Activated T-cell treated with anti-CD3 and anti-CD28 coated beads, Interleukin-2, amount 50 U/mL, for 72 hours (primary cell): ENCODE results near the gene TAF6. TPM values are rescaled to one million over a fixed set of nuclear protein-coding genes. Genes with fewer than 3 reads are reported as not detected.

ENCODE experiments used
- ATAC-seq, 2 donors: fragments of 150-1000 bp; cut with Tn5 transposase; replicated peaks in 1 of 2; 2 replicates each; pipeline ENCODE4 v1.10.0; 2021; ENCODE audit warnings: moderate library complexity in 2 of 2, mild to moderate bottlenecking in 1 of 2
- DNase-seq, 2 donors: peaks; one replicate each; pipeline ENCODE4 v3.0.0; 2021 to 2022; ENCODE audit warnings: mixed read lengths in 1 of 2
- H3K27ac Mint-ChIP-seq: one replicate; pipeline ENCODE4 v1.8.0; 2022; ENCODE audit warnings: mild to moderate bottlenecking, moderate library complexity, mixed read lengths
- H3K27me3 Mint-ChIP-seq: one replicate; pipeline ENCODE4 v1.8.0; 2022; ENCODE audit warnings: low read depth, mixed read lengths
- H3K36me3 Mint-ChIP-seq, 2 donors: one replicate each; pipeline ENCODE4 v1.8.0; 2022; ENCODE audit warnings: mixed read lengths in 2 of 2, mild to moderate bottlenecking in 1 of 2; ENCODE audit not compliant: insufficient read depth in 2 of 2
- H3K4me1 Mint-ChIP-seq: one replicate; pipeline ENCODE4 v1.8.0; 2022; ENCODE audit warnings: low read depth, mixed read lengths
- H3K4me3 Mint-ChIP-seq, 2 donors: one replicate each; pipeline ENCODE4 v1.8.0; 2022; ENCODE audit warnings: mild to moderate bottlenecking in 2 of 2, mixed read lengths in 2 of 2, moderate library complexity in 2 of 2
- H3K9me3 Mint-ChIP-seq, 2 donors: one replicate each; pipeline ENCODE4 v1.8.0; 2022; ENCODE audit warnings: mixed read lengths in 2 of 2
- total RNA-seq, 2 donors: library from RNA; stranded (reverse); gene quantifications; one replicate each; pipeline ENCODE4 v1.2.3, GENCODE V29; 2022

The TAF6 gene
- total RNA-seq, 2 donors from 2014 or later: 76.7 to 88.1 TPM

- Mint-ChIP-seq H3K9me3 (no peaks in the 10 kb centered on the region), H3K4me3 (no peak overlapping the region), H3K4me1 (peaks cover 28% of the 10 kb centered on the region), H3K27me3 (no peaks in the 10 kb centered on the region), H3K27ac (no peak overlapping the region), H3K36me3 (peaks cover 17 to 33% of the 10 kb centered on the region in 2 donors)
- DNase-seq (no peak), ATAC-seq (no peak)
Observed at GRCh38 chr7:100079024-100079560, 40.1 kb downstream of the TAF6 start.

GRCh38 chr7:100077205-100077604, 42.0 kb downstream of the TAF6 start:
- ATAC-seq: no peak
- Mint-ChIP-seq H3K4me3 (no peak overlapping the region), H3K27me3 (no peaks in the 10 kb centered on the region), H3K36me3 (peaks cover 28 to 50% of the 10 kb centered on the region in 2 donors), H3K4me1 (peaks cover 18% of the 10 kb centered on the region), H3K9me3 (peaks cover 4 to 8% of the 10 kb centered on the region in 2 donors), H3K27ac (no peak overlapping the region)
- DNase-seq: no peak

GRCh38 chr7:100075418-100075817, 43.7 kb downstream of the TAF6 start:
- peaks cover 8% of the 10 kb centered on the region for H3K4me1 Mint-ChIP-seq
- H3K27me3 Mint-ChIP-seq: no peaks in the 10 kb centered on the region
- no peak overlapping the region for H3K4me3 Mint-ChIP-seq
- peaks cover 17 to 24% of the 10 kb centered on the region in 2 donors for H3K9me3 Mint-ChIP-seq
- no peak for DNase-seq
- H3K27ac Mint-ChIP-seq: no peak overlapping the region
- peaks cover 44 to 62% of the 10 kb centered on the region in 2 donors for H3K36me3 Mint-ChIP-seq
- no peak for ATAC-seq

GRCh38 chr7:100074841-100075240, 44.3 kb downstream of the TAF6 start:
- DNase-seq (no peak), ATAC-seq (no peak)
- Mint-ChIP-seq H3K27me3 (no peaks in the 10 kb centered on the region), H3K4me1 (peaks cover 2% of the 10 kb centered on the region), H3K36me3 (peaks cover 50 to 68% of the 10 kb centered on the region in 2 donors), H3K4me3 (no peak overlapping the region), H3K9me3 (peaks cover 19 to 28% of the 10 kb centered on the region in 2 donors), H3K27ac (no peak overlapping the region)

- DNase-seq (no peak), ATAC-seq (no peak)
- Mint-ChIP-seq H3K4me1 (no peaks in the 10 kb centered on the region), H3K27me3 (no peaks in the 10 kb centered on the region), H3K4me3 (no peak overlapping the region), H3K9me3 (peaks cover 19 to 28% of the 10 kb centered on the region in 2 donors), H3K27ac (no peak overlapping the region), H3K36me3 (peaks cover 54 to 73% of the 10 kb centered on the region in 2 donors)
Observed at GRCh38 chr7:100072462-100072861, 46.7 kb downstream of the TAF6 start.

GRCh38 chr7:100071018-100071723, 48.0 kb downstream of the TAF6 start:
- Mint-ChIP-seq H3K4me3 (no peak overlapping the region), H3K4me1 (no peaks in the 10 kb centered on the region), H3K9me3 (peaks cover 19 to 28% of the 10 kb centered on the region in 2 donors), H3K27ac (no peak overlapping the region), H3K27me3 (no peaks in the 10 kb centered on the region), H3K36me3 (peaks cover 49 to 65% of the 10 kb centered on the region in 2 donors)
- no peak for ATAC-seq
- no peak for DNase-seq

- Mint-ChIP-seq H3K4me3 (no peak overlapping the region), H3K27me3 (no peaks in the 10 kb centered on the region), H3K27ac (no peak overlapping the region), H3K9me3 (peaks cover 19 to 28% of the 10 kb centered on the region in 2 donors), H3K4me1 (no peaks in the 10 kb centered on the region), H3K36me3 (peaks cover 41 to 55% of the 10 kb centered on the region in 2 donors)
- ATAC-seq (no peak), DNase-seq (no peak)
Observed at GRCh38 chr7:100069991-100070390, 49.2 kb downstream of the TAF6 start.

- Mint-ChIP-seq H3K4me3 (no peak overlapping the region), H3K9me3 (peaks cover 12 to 18% of the 10 kb centered on the region in 2 donors), H3K36me3 (peaks cover 28% of the 10 kb centered on the region in 2 donors), H3K27me3 (no peaks in the 10 kb centered on the region), H3K4me1 (no peaks in the 10 kb centered on the region), H3K27ac (no peak overlapping the region)
- no peak for ATAC-seq
- DNase-seq: no peak
Observed at GRCh38 chr7:100066953-100067352, 52.2 kb downstream of the TAF6 start.

- DNase-seq (no peak), ATAC-seq (no peak)
- Mint-ChIP-seq H3K27me3 (no peaks in the 10 kb centered on the region), H3K9me3 (peaks cover 4 to 5% of the 10 kb centered on the region in 2 donors), H3K4me3 (no peak overlapping the region), H3K4me1 (no peaks in the 10 kb centered on the region), H3K36me3 (peaks cover 17% of the 10 kb centered on the region in 2 donors), H3K27ac (no peak overlapping the region)
Observed at GRCh38 chr7:100065452-100066186, 53.5 kb downstream of the TAF6 start.

GRCh38 chr7:100064162-100064561, 55.0 kb downstream of the TAF6 start:
- no peaks in the 10 kb centered on the region for H3K27me3 Mint-ChIP-seq
- DNase-seq: no peak
- H3K4me1 Mint-ChIP-seq: no peaks in the 10 kb centered on the region
- H3K27ac Mint-ChIP-seq: no peak overlapping the region
- no peaks in the 10 kb centered on the region for H3K9me3 Mint-ChIP-seq
- H3K4me3 Mint-ChIP-seq: no peak overlapping the region
- H3K36me3 Mint-ChIP-seq: peaks cover 4 to 5% of the 10 kb centered on the region in 2 donors
- no peak for ATAC-seq

GRCh38 chr7:100063376-100063775, 55.8 kb downstream of the TAF6 start:
- ATAC-seq: no peak
- H3K36me3 Mint-ChIP-seq: peaks cover 4 to 5% of the 10 kb centered on the region in 2 donors
- H3K9me3 Mint-ChIP-seq: no peaks in the 10 kb centered on the region
- no peak for DNase-seq
- peak overlapping the region; percentile 28 for H3K27ac Mint-ChIP-seq
- no peak overlapping the region for H3K4me3 Mint-ChIP-seq
- H3K27me3 Mint-ChIP-seq: no peaks in the 10 kb centered on the region
- no peaks in the 10 kb centered on the region for H3K4me1 Mint-ChIP-seq

- Mint-ChIP-seq H3K4me1 (no peaks in the 10 kb centered on the region), H3K27me3 (no peaks in the 10 kb centered on the region), H3K9me3 (no peaks in the 10 kb centered on the region), H3K36me3 (peaks cover 4 to 5% of the 10 kb centered on the region in 2 donors), H3K27ac (no peak overlapping the region), H3K4me3 (no peak overlapping the region)
- DNase-seq (no peak), ATAC-seq (no peak)
Observed at GRCh38 chr7:100061518-100062193, 57.5 kb downstream of the TAF6 start.

- ATAC-seq (no peak), DNase-seq (no peak)
- Mint-ChIP-seq H3K27me3 (no peaks in the 10 kb centered on the region), H3K4me3 (no peak overlapping the region), H3K9me3 (no peaks in the 10 kb centered on the region), H3K4me1 (no peaks in the 10 kb centered on the region), H3K36me3 (peaks cover 4 to 5% of the 10 kb centered on the region in 2 donors), H3K27ac (no peak overlapping the region)
Observed at GRCh38 chr7:100059251-100059739, 59.9 kb downstream of the TAF6 start.
